GM12878 (cell line): Measurements from ENCODE around the gene CLEC16A. TPM values are rescaled to one million over a fixed set of nuclear protein-coding genes. Genes with fewer than 3 reads are reported as not detected.

ENCODE experiments used
- BCLAF1 ChIP-seq: fragments of 450-650 bp; IDR thresholded peaks from 2 replicates; pipeline ENCODE4 v1.6.1; 2017; ENCODE audit warnings: antibody characterized with exemption, mild to moderate bottlenecking, moderate library complexity
- IKZF2 ChIP-seq, 2 experiments: fragments of 450-650 bp; IDR thresholded peaks; 2 replicates each; pipeline ENCODE4 v1.6.1; 2017; ENCODE audit warnings: mild to moderate bottlenecking in 2 of 2, moderate library complexity in 2 of 2
- IRF3 ChIP-seq: fragments of 450-650 bp; IDR thresholded peaks from 2 replicates; pipeline ENCODE4 v1.6.1; 2014; ENCODE audit warnings: mild to moderate bottlenecking
- JUNB ChIP-seq: IDR thresholded peaks from 2 replicates; pipeline ENCODE4 v1.6.1; 2016; ENCODE audit warnings: antibody characterized with exemption, mild to moderate bottlenecking
- MYC ChIP-seq: IDR thresholded peaks from 2 replicates; pipeline ENCODE4 v1.6.1; 2011; ENCODE audit warnings: mild to moderate bottlenecking, low read length, moderate library complexity, inconsistent platforms; ENCODE audit not compliant: insufficient read depth, insufficient replicate concordance, insufficient read length, severe bottlenecking
- PML ChIP-seq: IDR thresholded peaks from 2 replicates; pipeline ENCODE4 v1.6.1; 2012; ENCODE audit warnings: low read length, inconsistent platforms
- RFX5 ChIP-seq: IDR thresholded peaks from 2 replicates; pipeline ENCODE4 v1.6.1; 2011; ENCODE audit warnings: low read depth, low read length, improper control_type of control experiment
- SPI1 ChIP-seq: IDR thresholded peaks from 2 replicates; pipeline ENCODE4 v1.6.1; 2011; ENCODE audit warnings: low read depth, mild to moderate bottlenecking, low read length, moderate library complexity, borderline replicate concordance; ENCODE audit not compliant: insufficient read depth
- ZNF217 ChIP-seq: fragments of 450-650 bp; IDR thresholded peaks from 2 replicates; pipeline ENCODE4 v1.6.1; 2017; ENCODE audit warnings: antibody characterized with exemption, mild to moderate bottlenecking
- ZNF687 ChIP-seq: fragments of 450-650 bp; IDR thresholded peaks from 2 replicates; pipeline ENCODE4 v1.6.1; 2017; ENCODE audit warnings: mild to moderate bottlenecking, moderate library complexity
- polyA plus RNA-seq, 11 experiments: library from polyadenylated mRNA; depleted of rRNA in 4 of 11; unstranded in 6 of 11; stranded (reverse) in 5 of 11; fragments of >200 nt; fragmentation: Nextera tagmentation in 4 of 11; fragmentation: Illumina TruSeq in 1 of 11; extraction: Ambion mirVana in 4 of 11; extraction: Trizol in 1 of 11; gene quantifications; 1 replicate in 1 of 11; 2 replicates in 10 of 11; pipeline versions ENCODE4 v1.2.1 to v1.2.3, GENCODE V29; 2011 to 2016; ENCODE audit warnings: inconsistent platforms in 2 of 11, missing spikeins in 2 of 11, low read depth in 1 of 11
- total RNA-seq, 4 experiments: library from RNA; depleted of rRNA in 3 of 4; stranded (reverse); fragments of >200 nt in 3 of 4; fragmentation: Illumina TruSeq in 1 of 4; extraction: Trizol in 1 of 4; gene quantifications; 2 replicates each; pipeline versions ENCODE4 v1.2.1 to v1.2.3, GENCODE V29; 2013 to 2021
- TF ChIP-seq, protein P1 (sequence below): fragments of 150-350 bp; IDR thresholded peaks from 2 replicates; pipeline ENCODE4 v1.6.1; 2016; ENCODE audit warnings: low read depth, low read length

The CLEC16A gene
- total and polyA plus RNA-seq, 10 of the 15 experiments (the other 5 are each of a cell fraction or from before 2014, with no cell fraction given): 1.5 to 28.8 (median 19.2) TPM

DNA sequence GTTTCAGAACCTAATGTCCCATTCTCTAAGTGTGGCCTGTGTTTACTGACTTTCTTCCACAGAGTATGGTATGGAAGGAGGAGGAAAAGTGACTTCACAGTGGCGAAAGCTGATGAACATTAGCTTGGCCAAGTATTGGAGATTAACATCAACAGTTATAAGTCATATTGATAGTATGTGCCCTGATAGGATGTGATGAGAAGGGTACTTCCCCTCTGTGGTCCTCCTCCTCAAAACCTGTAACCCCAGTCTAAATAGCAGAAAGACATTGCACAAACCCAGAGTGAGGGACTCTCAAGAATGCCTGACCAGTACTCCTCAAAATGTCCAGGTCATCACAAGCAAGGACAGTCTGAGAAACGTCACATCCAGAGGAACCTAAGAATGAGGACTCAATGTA, 73.1 kb downstream of the CLEC16A start (continued):
- TF ChIP-seq IRF3 (no peak), JUNB (no peak), IKZF2 (IDR thresholded peaks at IDR 0.05) (no peak), BCLAF1 (no peak), RFX5 (no peak), ZNF217 (no peak), ZNF687 (no peak), PML (no peak), SPI1 (no peak), MYC (no peak)
- TF ChIP-seq, protein P1, sequence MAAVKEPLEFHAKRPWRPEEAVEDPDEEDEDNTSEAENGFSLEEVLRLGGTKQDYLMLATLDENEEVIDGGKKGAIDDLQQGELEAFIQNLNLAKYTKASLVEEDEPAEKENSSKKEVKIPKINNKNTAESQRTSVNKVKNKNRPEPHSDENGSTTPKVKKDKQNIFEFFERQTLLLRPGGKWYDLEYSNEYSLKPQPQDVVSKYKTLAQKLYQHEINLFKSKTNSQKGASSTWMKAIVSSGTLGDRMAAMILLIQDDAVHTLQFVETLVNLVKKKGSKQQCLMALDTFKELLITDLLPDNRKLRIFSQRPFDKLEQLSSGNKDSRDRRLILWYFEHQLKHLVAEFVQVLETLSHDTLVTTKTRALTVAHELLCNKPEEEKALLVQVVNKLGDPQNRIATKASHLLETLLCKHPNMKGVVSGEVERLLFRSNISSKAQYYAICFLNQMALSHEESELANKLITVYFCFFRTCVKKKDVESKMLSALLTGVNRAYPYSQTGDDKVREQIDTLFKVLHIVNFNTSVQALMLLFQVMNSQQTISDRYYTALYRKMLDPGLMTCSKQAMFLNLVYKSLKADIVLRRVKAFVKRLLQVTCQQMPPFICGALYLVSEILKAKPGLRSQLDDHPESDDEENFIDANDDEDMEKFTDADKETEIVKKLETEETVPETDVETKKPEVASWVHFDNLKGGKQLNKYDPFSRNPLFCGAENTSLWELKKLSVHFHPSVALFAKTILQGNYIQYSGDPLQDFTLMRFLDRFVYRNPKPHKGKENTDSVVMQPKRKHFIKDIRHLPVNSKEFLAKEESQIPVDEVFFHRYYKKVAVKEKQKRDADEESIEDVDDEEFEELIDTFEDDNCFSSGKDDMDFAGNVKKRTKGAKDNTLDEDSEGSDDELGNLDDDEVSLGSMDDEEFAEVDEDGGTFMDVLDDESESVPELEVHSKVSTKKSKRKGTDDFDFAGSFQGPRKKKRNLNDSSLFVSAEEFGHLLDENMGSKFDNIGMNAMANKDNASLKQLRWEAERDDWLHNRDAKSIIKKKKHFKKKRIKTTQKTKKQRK: no peak
